HL-60 (cell line): ENCODE data around the gene SUMF1.
"Not testable (repeated sequence)": the region's sequence is repeated elsewhere in the genome, so short reads cannot be mapped to it uniquely, and the experiment has no call there.

ENCODE experiments used
- GABPA ChIP-seq: IDR thresholded peaks from 2 replicates; pipeline ENCODE4 v1.6.1; 2012; ENCODE audit warnings: low read depth
- POLR2AphosphoS5 ChIP-seq: IDR thresholded peaks from 2 replicates; pipeline ENCODE4 v1.6.1; 2012; ENCODE audit warnings: low read depth
- SPI1 ChIP-seq: IDR thresholded peaks from 2 replicates; pipeline ENCODE4 v1.6.1; 2012; ENCODE audit warnings: low read depth, mild to moderate bottlenecking, borderline replicate concordance
- TF ChIP-seq, protein P1 (sequence below): IDR thresholded peaks from one replicate; pipeline ENCODE4 v1.5.1; 2011; ENCODE audit warnings: low read length, control low read depth, inconsistent platforms; ENCODE audit not compliant: insufficient read depth
- TF ChIP-seq, protein P2 (sequence below): IDR thresholded peaks from 2 replicates; pipeline ENCODE4 v1.6.1; 2012; ENCODE audit warnings: low read depth; ENCODE audit not compliant: insufficient replicate concordance

DNA sequence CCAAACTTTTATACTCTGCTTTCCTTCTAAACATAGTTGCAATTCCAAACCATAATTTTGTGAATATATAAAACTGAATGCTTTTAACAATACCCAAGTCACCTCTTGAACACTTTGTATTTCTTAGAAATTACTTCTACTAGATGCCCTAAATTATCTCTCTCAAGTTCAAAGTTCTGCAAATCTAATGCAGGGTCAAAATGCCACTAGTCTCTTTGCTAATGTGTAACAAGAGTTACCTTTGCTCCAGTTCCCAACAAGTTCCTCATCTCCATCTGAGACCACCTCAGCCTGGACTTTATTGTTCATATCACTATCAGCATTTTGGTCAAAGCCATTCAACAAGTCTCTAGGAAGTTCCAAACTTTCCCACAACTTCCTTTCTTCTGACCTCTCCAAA is 137.3 kb downstream of the SUMF1 start:
- TF ChIP-seq, protein P1, sequence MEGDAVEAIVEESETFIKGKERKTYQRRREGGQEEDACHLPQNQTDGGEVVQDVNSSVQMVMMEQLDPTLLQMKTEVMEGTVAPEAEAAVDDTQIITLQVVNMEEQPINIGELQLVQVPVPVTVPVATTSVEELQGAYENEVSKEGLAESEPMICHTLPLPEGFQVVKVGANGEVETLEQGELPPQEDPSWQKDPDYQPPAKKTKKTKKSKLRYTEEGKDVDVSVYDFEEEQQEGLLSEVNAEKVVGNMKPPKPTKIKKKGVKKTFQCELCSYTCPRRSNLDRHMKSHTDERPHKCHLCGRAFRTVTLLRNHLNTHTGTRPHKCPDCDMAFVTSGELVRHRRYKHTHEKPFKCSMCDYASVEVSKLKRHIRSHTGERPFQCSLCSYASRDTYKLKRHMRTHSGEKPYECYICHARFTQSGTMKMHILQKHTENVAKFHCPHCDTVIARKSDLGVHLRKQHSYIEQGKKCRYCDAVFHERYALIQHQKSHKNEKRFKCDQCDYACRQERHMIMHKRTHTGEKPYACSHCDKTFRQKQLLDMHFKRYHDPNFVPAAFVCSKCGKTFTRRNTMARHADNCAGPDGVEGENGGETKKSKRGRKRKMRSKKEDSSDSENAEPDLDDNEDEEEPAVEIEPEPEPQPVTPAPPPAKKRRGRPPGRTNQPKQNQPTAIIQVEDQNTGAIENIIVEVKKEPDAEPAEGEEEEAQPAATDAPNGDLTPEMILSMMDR, result not testable (repeated sequence)
- not testable (repeated sequence) for TF ChIP-seq POLR2AphosphoS5, SPI1, GABPA
- TF ChIP-seq, protein P2, sequence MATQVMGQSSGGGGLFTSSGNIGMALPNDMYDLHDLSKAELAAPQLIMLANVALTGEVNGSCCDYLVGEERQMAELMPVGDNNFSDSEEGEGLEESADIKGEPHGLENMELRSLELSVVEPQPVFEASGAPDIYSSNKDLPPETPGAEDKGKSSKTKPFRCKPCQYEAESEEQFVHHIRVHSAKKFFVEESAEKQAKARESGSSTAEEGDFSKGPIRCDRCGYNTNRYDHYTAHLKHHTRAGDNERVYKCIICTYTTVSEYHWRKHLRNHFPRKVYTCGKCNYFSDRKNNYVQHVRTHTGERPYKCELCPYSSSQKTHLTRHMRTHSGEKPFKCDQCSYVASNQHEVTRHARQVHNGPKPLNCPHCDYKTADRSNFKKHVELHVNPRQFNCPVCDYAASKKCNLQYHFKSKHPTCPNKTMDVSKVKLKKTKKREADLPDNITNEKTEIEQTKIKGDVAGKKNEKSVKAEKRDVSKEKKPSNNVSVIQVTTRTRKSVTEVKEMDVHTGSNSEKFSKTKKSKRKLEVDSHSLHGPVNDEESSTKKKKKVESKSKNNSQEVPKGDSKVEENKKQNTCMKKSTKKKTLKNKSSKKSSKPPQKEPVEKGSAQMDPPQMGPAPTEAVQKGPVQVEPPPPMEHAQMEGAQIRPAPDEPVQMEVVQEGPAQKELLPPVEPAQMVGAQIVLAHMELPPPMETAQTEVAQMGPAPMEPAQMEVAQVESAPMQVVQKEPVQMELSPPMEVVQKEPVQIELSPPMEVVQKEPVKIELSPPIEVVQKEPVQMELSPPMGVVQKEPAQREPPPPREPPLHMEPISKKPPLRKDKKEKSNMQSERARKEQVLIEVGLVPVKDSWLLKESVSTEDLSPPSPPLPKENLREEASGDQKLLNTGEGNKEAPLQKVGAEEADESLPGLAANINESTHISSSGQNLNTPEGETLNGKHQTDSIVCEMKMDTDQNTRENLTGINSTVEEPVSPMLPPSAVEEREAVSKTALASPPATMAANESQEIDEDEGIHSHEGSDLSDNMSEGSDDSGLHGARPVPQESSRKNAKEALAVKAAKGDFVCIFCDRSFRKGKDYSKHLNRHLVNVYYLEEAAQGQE, result not testable (repeated sequence)
